HG03280 (cell line): ENCODE results near the gene PDE1A.

ENCODE experiments used
- ATAC-seq: cut with Tn5 transposase; IDR thresholded peaks from one replicate; pipeline ENCODE4 v1.9.1; 2021; ENCODE audit warnings: mild to moderate bottlenecking, moderate library complexity; ENCODE audit not compliant: unreplicated experiment

PDE1A gene

DNA sequence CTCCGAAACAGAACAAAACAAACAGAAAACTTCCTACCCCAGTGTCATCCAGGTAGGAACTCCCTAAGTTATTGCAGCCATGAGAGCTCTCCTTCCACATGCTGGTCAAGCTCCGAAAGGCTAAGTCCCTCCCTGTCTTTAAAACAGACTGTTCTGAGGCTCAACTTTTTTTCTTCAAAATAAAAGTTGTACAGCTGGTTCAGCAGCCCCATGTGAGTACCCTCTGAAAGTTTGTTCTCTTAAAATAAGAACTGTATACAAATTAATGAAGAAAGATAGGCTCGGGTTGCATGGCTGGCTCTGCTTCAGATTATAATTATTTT lies at the start of gene PDE1A:
PDE1A (minus strand) TSS at position 119 of the 323 bp plus-strand sequence.
- no peak for ATAC-seq

DNA sequence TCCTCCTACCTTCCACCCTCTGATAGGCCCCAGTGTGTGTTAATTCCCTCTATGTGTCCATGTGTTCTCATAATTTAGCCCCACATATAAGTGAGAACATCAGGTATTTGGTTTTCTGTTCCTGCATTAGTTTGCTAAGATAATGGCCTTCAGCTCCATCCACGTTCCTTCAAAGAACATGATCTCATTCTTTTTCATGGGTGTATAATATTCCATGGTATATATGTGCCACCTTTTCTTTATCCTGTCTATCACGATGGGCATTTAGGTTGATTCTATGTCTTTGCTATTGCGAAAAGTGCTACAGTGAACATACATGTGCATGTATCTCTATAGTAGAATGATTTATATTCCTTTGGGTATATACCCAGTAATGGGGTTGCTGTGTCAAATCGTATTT lies 46.8 kb upstream of the PDE1A start:
- no peak for ATAC-seq

DNA sequence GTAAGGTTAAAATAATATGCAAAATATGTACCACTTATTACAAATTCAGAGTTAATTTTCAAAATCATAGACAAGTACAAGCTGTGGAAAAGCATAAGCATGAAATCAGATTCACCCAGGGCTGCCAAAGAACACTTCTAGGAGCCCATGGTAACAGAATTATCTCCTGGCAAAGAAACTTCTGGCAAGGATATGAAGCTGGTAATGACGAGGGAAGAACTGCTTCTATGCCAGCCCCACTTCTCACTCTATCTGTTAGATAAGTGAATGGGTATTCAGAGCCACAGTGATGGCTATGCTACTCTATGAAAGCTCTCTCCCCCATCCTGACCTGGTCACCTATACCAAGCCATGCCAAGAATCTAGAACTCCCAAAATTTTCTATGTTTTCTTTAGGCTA lies 36.9 kb upstream of the PDE1A start:
- no peak for ATAC-seq

DNA sequence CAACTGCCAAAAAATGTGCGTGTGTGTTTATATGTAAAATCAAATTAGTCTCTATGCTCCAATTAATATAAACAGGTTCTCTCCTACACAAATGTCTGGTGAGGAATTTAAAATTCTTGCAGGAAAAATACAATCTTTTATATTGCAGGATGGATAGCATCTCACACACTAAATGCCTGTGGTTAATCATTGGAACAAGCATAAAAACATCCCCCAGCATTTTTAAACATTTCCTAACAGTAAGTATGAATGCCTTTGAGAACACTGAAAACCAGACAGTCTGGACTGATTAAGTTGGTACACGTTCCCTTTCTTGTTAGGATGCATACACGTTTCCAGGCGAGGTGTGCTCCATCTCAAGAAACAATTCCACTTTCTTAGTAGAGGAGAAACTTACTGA lies 29.9 kb upstream of the PDE1A start:
- no peak for ATAC-seq

DNA sequence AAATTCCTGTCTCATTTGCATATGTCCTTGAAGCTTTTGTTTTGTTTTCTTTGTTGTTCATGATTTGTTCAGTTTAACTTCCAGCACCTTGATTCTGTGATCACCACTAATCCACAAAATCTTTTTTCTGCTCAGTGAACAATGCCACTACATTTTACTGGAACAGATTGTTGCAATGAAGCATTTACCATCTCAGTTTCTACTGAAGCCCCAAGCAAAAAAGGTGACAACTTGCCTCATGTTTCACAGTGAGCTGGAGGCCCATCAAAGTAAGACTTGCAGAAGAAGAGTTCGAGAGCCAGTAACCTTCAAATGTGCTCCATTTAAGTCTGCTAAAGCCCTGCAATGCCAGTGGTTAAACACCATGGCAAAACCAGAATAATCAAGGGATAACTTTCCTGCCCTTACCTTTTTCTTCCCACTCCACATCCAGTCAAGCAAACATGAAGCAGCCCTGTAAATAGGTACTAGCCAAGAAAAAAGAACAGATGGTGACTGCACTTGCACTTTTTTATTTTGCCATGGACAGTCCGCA lies 25.7 kb upstream of the PDE1A start:
- no peak for ATAC-seq

DNA sequence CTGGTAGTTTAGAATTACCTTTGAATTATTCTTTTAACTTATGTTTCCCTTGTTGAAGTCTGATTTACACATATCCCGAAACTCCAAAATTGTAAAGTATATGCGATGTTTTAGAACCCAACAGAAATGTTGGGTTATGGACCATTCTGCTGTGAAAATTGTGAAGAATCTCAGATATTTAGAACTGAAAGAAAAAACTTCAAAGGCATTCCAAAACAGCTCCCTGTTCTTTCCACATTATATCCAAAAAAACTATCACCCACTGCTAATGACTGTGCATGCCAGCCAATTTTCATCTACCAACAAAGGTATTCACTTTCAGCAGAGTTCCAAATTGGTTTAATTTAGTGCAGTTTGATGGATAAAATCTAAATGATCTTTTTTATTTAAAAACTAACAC lies 21.5 kb upstream of the PDE1A start:
- no peak for ATAC-seq

DNA sequence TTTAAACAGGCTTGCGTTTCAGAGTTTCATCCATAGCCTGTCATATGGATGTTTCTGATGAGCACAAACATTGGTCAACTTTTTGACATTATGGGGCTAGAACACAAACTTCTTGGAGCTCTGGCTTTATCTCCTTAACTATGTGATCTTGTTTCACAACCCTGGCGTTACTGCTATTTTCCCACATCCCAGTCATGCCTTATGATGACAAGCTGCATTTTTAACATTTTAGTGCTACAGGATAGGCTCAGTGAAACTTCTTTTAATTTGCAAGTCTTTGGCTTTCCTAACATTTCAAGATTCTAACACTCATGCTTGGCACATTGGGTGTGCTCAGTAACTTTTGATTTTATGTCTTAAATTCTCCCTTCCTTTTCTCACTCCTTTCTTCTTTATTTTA lies 21.0 kb upstream of the PDE1A start:
- ATAC-seq: no peak

DNA sequence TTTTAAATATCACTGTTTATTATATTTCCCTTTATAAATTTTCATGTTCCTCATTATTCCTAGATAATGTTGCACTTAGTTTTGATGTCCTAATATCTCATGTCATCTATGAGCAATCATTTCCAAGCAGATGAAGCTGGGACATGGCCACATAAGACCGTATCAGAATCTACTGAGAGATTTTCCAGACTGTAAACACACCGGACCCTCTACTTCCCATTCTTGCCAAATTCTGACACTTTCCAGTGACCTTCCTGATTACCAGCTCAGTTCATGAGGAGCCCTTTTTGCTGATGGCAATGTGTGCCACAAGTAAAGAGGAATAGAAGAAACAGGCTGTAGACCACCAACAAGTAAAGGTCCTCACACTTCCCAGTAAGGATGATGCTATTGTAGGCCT lies 20.3 kb upstream of the PDE1A start:
- ATAC-seq: no peak

DNA sequence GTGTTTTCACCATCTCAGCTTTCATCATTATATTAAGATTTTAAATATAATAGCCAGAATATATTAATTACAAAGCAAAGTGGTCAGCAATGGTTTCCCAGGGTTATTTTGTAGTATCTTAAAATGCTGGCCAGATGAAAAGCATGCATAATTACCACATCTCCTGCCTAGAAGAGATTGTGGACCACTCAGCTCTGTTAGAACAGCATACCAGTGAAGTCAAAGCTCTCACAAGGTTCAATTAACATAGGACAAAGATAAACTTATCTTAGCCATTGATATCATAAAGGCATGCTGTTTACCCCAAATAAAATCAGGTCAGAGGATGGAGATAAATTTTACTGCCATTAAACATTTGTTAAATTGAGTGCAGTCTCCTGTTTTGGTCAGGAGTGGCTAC lies 19.3 kb upstream of the PDE1A start:
- no peak for ATAC-seq

DNA sequence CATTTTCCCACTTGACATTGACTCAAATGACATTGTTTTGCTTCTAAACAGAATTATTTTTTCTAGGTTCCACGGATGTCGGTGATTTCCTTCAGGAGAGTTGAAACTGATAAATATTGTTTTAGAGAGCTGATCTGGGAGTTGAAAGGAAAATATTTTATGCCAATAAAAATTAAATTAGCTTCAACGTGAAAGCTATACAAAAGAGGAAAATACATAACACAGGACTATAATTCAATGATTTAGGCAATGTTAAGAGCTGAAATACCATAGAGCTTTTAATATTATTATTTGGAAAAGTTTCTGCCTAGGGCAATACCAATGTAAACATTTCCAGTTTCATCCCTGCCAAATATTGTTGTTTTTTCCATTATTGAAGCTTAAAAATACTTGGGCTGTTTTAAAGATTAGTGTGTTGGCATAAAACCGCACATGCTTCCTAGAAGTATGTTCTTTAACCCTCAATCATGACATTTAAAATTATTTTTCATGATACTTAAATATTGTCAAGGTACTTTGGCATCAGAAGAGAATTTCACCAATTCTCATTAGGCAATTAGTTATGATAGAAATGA lies 18.6 kb upstream of the PDE1A start:
- ATAC-seq: no peak

DNA sequence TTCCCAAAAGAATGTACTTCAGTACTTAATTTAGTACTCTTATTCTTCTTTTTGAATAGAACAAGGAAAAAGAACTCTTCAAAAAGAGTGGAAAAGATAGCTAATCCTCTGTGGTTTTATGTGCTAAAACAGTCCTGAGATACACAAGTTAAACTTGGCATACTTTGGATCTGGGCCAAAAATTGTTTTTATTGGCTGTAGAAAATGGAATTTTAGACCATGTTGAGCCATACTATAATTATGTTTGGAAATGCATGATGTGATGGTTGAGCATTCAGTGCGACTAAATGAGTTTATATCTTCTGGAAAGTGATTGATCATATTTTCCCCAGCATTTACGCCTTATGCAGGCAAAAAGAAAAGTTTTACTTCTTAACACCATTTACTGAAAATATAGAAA lies 18.0 kb upstream of the PDE1A start:
- ATAC-seq: no peak

DNA sequence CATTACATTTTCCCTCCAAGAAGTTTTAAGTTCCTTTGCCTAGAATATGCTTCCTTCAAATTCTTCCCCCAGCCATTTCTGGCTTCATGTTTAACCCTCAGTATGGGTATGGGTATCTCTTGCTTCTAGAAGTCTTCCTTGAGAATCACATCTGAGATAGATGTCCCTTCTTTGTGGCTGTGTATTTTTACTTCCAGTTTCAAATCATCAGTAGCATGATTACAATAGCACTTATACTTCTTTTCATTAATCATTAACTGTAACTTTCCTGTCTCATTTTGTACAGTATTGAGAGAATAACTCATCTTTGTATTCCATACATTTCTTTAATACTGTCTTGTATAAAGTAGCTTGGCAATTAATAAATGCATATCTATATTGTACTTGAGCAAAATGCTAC lies 17.3 kb upstream of the PDE1A start:
- no peak for ATAC-seq

DNA sequence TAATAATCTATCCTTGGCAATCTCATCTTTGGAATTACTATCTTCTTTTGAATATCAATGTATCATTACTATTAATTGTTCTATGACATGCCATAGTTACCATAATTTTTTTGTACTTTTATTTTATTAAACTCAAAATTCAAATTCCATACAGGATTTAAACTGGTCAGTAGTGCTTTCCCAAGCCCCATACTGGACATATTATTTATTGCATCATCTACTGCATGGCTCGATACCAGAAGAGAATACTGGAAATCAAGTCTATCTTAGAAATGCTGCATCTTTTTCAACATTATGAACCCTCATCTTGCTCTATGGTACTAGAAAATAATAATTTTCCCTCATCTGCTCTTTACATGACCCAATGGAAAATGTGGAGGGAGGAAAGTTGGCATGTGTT lies 9.4 kb upstream of the PDE1A start:
- no peak for ATAC-seq

DNA sequence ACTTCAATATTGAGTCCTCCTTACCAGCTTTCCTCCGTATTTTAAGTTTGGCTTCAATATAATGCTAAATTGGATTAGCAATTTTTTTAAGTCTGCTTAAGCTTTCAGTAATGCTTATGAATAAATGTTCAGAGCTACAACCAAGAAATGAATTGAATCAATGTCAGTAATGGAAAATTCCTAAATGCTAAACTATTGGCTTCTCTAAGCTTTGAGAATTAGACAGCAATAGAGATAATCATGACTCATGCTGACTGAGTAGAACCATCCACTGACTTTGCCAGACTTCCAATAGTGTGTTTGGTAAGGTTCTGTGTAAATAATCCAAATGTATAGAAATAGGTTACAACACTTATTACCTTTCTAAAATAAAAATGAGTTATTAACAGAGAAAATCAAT lies 8.9 kb upstream of the PDE1A start:
- no peak for ATAC-seq

DNA sequence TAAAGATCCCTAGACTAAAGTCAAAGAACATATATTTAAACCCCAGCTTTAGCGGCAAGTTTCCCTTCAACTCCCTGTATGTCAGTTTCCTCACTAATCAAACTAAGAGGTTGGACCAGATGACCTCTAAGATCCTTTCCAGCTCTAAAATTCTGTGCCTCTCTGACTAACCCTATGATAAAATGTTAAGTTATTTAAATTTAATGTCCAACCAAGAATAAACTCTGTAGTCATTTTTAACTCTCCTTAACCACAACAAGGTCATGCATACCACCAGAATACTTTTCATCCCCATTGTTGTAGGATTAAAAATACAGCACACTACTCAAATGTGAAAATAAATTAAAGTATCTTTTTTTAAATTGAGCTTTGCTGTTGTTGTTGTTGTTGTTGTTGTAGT lies 5.2 kb upstream of the PDE1A start:
- ATAC-seq: no peak

DNA sequence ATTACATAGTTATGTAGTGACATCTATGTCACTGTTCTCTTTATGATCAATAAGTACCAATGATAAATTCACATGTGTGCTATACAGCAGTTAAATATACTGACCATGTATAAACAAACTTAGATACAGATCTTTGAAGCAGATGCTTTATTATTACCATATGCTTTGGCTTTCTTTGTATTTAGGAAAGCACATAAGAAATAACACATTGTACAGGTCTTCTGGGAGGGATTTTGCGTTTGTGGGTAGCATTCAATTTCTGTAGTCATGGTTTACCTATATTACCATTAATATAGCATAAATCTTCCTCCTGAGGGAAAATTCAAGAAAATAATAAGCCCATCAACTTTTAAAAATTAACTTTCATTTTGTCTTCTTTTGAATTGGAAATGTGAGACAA lies 1.6 kb upstream of the PDE1A start:
- ATAC-seq: no peak

DNA sequence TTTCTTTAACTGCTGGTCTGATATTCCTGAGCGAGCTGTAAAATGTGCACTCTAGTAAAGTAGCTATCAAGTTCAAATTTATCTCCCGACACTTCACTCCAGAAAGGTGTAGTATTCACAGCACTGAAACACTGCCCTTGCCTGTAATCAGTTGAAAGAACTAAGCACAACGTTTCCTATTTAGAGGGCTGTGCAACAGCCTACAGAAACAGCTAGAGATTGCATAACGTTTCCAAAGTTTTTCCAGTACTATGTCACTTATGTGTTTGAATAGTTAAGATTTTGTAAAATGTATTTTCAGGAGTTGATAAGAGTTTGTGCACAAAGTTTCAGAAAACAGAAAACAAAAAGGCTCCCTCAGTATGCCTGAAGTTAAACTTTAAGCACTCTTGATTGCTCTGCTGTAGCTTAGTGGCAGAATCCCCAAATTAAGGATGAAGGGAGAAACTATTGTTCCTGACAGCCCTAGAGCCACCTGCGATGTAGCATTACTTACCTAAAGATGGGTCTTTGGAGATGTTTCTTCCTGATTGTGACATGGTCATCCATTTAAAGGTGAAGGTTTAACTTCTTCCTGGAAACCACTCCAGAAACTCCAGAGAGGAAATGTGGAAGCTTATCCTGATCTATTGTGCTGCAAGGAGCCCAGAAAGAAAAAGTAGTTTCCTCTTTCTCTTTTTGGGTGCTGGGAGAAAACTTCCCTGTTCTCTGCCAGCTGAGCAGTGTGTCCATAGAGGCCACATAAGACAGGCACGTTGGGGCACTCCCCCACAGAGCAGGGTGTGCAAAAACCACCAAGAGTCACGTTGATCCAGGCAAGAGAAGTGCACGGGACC lies 536 bp downstream of the PDE1A start:
- no peak for ATAC-seq

DNA sequence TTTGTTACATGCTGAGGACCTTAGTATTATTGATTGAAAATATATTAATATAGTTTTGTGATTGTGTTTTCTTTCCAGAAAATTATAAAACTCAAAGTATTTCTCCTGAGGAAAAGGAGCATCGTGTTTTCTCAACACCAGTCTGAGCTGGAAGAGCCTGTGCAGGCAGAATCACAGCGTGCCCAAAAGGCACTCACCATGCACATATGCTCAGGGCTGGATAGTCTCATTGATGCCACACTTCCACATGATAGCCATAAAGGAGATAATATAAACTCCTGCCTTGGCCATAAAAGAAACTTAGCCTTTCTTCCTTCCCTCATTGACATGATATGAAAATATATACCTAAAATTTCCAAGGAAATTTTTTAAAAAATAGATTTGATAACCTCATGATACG lies 4.0 kb downstream of the PDE1A start:
- no peak for ATAC-seq

DNA sequence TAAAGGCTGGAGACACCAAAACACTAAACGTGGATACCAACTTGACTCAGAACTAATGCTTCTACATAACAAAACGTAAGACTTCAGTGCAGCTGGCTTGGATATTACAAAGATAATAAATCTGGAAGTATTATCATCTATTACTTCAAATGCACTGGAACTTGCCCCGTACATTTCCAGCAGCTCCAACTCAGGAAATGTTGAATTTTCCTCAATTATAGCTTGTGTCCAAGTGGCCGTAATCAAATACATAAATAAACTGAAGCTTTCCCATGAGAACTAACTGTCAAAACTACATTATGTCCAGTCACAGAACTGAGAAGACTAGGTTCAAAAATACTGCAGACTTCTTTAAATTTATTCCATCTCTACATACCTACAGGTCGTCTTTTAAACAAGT lies 6.2 kb downstream of the PDE1A start:
- ATAC-seq: no peak

DNA sequence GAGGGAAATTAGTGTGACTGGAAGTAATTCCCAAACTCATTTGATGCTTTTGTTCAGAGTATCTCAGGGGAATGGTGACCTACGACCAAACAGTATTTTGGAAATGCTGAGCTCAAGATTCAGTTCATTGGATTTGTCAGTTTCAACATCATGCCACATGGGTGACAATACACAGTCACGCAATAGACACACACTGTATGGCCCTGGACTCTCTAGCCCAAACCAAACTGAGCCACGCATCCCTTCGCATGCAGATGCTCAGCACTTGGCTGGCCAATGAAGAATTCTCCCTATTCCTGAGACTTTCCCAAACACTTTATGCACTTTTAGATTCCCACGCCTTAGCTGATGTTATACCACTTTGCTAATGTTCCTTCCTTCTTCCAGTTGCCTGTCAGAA lies 10.0 kb downstream of the PDE1A start:
- ATAC-seq: no peak

DNA sequence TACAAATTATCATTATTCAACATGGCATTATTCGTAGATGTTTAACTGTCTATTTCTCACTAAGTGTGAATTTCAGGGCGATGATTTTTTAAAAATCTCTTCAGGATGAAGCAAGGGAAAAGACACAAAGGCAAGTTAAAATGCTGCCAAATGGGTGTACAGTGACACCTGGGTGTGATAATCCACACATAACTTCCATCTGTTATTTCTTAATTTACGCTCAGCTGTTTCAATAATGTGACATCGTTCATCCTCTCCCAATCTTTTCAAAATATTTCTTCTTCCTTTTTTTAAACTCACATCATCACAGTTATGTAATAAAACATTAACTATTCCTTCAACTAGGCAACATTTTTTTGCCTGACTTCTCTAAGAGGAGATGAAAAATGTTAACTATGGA lies 10.6 kb downstream of the PDE1A start:
- no peak for ATAC-seq

DNA sequence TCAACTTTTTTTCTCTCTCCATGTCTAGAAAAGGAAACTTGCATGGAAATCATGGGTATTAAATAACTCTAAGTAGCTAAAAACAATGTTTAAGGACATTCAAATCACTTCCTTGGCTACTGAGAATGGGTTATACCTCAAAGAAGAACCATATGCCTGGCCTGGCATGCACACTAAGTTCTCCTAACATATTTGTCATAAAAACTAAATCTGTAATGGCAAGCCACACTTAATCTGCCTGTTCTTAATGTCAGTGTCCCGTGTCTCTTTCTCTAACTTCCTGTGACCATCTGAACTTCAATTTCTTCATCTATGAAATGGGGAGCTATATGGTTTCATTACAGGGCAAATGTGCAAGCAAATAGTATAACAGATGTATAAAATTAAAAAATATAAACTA lies 11.1 kb downstream of the PDE1A start:
- no peak for ATAC-seq

DNA sequence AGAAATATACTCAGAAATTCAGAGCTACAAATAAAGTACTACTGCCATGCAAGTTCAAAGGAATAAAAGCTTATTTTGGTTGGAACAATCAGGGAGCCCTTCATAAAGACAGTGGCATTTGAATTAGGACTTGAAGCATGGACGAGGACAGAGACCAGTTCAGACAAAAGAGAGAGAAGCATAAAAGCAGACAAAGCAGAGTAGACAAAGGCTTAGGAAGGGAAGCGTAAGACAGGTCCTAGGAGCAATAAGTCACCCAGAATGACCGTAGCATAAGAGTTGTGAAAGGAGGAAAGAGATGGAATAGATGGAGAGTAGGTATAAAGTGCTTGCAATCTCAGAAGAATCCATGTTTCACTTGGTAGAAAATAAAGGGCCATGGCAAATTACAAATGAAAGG lies 14.0 kb downstream of the PDE1A start:
- no peak for ATAC-seq
